Measurements from ENCODE around the gene DNMT3L. TPM values are rescaled to one million over a fixed set of nuclear protein-coding genes. Genes with fewer than 3 reads are reported as not detected.
A peak's percentile ranks its signal among the peaks of the same experiment; 100 is the strongest.
"Not testable (repeated sequence)": the region's sequence is repeated elsewhere in the genome, so short reads cannot be mapped to it uniquely, and the experiment has no call there.

Gene DNMT3L
- total RNA-seq, 4 donors from 2014 or later, result not detected

DNA sequence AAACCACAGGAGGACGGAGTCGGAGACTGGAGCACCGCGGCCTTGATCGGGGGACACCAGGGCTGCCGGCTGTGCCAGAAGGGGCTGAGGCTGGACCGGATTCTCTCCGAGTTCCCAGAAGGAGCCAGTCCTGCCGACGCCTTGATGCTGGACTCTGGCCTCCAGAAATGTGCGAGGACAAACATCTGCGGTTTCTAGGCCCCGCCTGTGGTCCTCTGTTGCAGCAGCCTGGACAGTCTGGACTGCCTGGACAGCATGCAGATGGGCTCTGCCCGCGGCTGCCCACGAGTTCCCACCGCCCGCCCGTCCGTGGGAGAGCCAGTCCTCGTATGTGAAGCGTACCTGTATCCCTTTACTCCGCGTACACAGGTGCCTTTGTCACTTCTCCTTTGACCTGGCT is 55.5 kb downstream of the DNMT3L start:
- not testable (repeated sequence) for DNase-seq (ENCODE audit: low spot score in 2 of 2); H3K36me3 ChIP-seq; H3K4me1 ChIP-seq; H3K4me3 ChIP-seq; H3K9me3 ChIP-seq; H3K27me3 ChIP-seq; H3K27ac ChIP-seq
- no CpG with 5 or more reads among the region's 24 CpGs for WGBS, 2 donors

DNA sequence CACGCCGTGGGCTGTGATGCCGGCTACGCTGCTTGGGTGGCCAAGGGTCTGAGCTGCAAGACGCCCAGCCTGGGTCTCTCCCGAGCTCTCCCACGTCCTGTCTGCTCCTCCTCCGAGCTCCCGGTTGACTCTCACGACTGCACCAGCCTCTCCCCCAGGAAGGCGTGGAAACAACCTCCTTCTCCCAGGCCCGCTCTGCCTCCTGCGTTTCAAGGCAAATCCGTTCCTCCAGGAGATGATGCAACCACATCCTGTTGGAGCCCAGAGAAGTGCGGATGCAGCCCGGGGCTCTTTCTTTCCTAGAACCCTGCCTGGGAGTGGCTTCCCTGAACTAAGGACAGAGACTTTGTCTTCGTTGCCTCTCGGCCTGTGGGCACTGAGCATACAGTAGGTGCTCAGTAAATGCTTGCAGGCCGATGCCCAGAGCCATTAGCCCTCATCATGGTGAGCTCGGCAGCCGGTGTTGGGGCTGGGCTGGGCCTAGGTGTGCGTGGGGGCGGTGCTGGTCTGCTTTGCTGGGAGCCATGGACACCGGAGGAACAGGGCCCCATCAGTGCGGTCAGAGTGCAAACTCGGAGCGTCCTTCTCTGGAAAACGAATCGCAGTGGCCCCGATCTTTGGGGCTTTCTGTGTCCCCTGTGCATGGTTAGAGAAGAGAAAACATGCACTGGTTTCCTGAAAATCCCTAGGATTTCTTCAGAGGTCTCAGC is 59.0 kb downstream of the DNMT3L start:
- H3K27me3 ChIP-seq; H3K4me3 ChIP-seq; H3K9me3 ChIP-seq; DNase-seq (ENCODE audit: low spot score in 2 of 2); H3K4me1 ChIP-seq; H3K36me3 ChIP-seq; H3K27ac ChIP-seq: not testable (repeated sequence)
- no CpG with 5 or more reads among the region's 30 CpGs for WGBS, 2 donors

DNA sequence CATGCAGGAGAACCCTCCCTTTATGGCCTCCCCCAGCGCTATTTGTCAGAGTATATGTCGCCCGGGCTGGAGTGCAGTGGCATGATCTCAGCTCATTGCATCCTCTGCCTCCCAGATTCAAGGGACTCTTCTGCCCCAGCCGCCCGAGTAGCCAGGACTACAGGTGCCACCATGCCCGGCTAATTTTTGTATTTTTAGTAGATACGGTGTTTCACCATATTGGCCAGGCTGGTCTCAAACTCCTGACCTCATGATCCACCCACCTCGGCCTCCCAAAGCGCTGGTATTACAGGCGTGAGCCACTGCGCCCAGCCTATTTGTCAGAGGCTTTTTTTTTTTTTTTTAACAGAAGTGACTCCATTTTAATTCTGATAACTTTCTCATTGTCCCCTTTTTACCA is 61.7 kb downstream of the DNMT3L start:
- not testable (repeated sequence) for H3K4me3 ChIP-seq; H3K27ac ChIP-seq; H3K27me3 ChIP-seq; DNase-seq (ENCODE audit: low spot score in 2 of 2); H3K4me1 ChIP-seq; H3K36me3 ChIP-seq; H3K9me3 ChIP-seq
- 90% methylated on average over 11 of the region's 11 CpGs for WGBS, 2 donors

DNA sequence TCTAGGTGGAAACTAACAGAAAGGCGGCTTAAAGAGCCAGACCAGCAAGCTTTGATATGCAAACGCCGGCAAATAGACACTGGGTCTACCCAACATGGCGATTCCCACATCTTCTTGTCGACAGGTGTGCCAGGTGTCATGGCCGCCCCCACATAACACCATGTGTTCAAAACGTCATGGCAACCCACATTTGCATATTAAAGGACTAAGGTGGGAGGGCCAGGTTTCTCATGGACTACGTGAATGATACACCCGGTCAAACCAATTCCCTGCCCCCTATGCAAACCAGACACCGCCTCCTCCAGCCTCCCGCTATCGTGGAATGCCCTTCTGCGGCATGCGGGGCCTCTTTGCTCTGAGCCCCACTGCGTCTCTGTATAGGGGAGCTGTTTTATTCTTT is 62.2 kb downstream of the DNMT3L start:
- H3K27ac ChIP-seq, result no peak overlapping the region
- 77 to 82% methylated on average over 15 of the region's 15 CpGs for WGBS, 2 donors
- H3K4me1 ChIP-seq, result peaks cover 0 to 2% (median 0%) of the 10 kb centered on the region in 4 donors
- H3K4me3 ChIP-seq, result no peak overlapping the region
- no peaks in the 10 kb centered on the region for H3K27me3 ChIP-seq
- H3K36me3 ChIP-seq, result no peaks in the 10 kb centered on the region
- TF ChIP-seq EP300 (IDR thresholded peaks at IDR 0.05) (no peak), CTCF (IDR thresholded peaks at IDR 0.05) (no peak), POLR2A (IDR thresholded peaks at IDR 0.05) (no peak)
- no peak for DNase-seq (ENCODE audit: low spot score in 2 of 2)
- no peaks in the 10 kb centered on the region for H3K9me3 ChIP-seq

GRCh38 chr21:44197156-44197516 is 64.6 kb downstream of the DNMT3L start:
- not testable (repeated sequence) for H3K4me1 ChIP-seq, H3K9me3 ChIP-seq, H3K4me3 ChIP-seq, H3K36me3 ChIP-seq, H3K27me3 ChIP-seq
- DNase-seq (ENCODE audit: low spot score in 2 of 2), result peak in 1 of 2 donors; percentile 15
- 62% methylated on average over 9 of the region's 21 CpGs; no CpG with 5 or more reads in 1 of the 2 donors for whole genome bisulfite sequencing, 2 donors
- peak overlapping the region in 1 of 4 donors; percentile 37 for H3K27ac ChIP-seq

Small RNA genes within 50 kb of the gene (small RNA-seq; reads per million reads assigned to genes)
- not detected for gene AP001059.3

Other genes starting within 250 kb of the DNMT3L start
- gene TRAPPC10, start 249.6 kb downstream of the DNMT3L start, total RNA-seq, result 10 to 100 TPM; 27.7 to 53.8 (median 38.4) TPM
- 10 to 100 TPM in 3 of 4 donors, 1 to 10 TPM in 1; 4.7 to 22.0 (median 14.2) TPM for gene PWP2, start 154.5 kb downstream of the DNMT3L start, total RNA-seq
- gene GATD3, start 128.2 kb downstream of the DNMT3L start, total RNA-seq, result 10 to 100 TPM; 14.9 to 45.0 (median 30.2) TPM
- 1 to 10 TPM; 2.6 to 5.2 (median 3.1) TPM for gene ICOSLG, start 21.0 kb downstream of the DNMT3L start, total RNA-seq
- gene AIRE, start 24.0 kb upstream of the DNMT3L start, total RNA-seq, result under 1 TPM in 1 of 4 donors, not detected in 3; 0.30 TPM
- gene PFKL, start 38.2 kb upstream of the DNMT3L start, total RNA-seq, result 100 to 1,000 TPM in 3 of 4 donors, 10 to 100 TPM in 1; 94.6 to 155 (median 141) TPM
- gene CFAP410, start 77.5 kb upstream of the DNMT3L start, total RNA-seq, result 10 to 100 TPM; 38.0 to 69.8 (median 61.2) TPM
- gene TRPM2, start 91.7 kb upstream of the DNMT3L start, total RNA-seq, result 10 to 100 TPM in 1 of 4 donors, 1 to 10 TPM in 3; 4.9 to 10.3 (median 7.8) TPM
- gene LRRC3, start 193.6 kb upstream of the DNMT3L start, total RNA-seq, result 1 to 10 TPM; 2.0 to 8.0 (median 3.8) TPM